GM20431 (cell line): Measurements from ENCODE around the gene MLEC.
"Not testable (repeated sequence)": the region's sequence is repeated elsewhere in the genome, so short reads cannot be mapped to it uniquely, and the experiment has no call there.

Experiments
- in situ Hi-C: fragments of 300-500 bp; cut with MseI, MboI; formaldehyde crosslinking; loops from one replicate; pipeline ENCODE4 v1.15.0; 2020; ENCODE audit warnings: low sequenced_read_pairs; ENCODE audit not compliant: unreplicated experiment

The MLEC gene

DNA sequence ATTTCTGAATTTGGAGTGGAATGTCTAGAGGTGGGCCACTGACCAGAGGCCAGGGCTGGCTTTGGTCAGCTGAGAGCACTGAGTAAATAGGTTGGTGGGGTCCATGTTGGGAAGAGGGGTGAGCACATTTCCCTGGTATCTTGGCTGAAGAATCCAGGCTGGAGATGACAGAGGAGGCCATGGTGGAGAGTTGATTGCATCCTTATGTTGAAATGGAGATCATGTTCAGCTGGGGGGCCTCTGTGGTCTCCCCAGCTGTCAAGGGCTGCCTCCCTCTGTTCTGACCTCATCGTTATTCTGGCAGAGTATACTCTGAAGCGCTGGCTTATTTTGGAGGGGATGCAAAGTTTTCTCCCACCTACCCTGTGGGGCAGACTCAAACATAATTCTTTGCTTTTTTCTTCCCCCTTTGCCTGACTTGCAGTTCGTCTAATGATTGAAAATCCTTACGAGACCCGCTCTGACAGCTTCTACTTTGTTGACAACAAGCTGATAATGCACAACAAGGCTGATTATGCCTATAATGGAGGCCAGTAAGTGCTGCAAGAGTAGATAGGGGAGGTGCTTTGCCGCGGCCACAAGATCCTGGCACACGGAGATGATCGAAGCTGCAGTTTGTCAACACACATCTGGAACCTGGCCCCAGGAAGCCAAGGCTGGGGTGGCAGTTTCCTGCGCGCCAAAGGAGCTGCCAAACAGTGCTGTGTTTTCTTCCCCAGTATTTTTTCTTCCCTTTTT lies 32.7 kb downstream of the MLEC start:
- in situ Hi-C loops = no loop called here

DNA sequence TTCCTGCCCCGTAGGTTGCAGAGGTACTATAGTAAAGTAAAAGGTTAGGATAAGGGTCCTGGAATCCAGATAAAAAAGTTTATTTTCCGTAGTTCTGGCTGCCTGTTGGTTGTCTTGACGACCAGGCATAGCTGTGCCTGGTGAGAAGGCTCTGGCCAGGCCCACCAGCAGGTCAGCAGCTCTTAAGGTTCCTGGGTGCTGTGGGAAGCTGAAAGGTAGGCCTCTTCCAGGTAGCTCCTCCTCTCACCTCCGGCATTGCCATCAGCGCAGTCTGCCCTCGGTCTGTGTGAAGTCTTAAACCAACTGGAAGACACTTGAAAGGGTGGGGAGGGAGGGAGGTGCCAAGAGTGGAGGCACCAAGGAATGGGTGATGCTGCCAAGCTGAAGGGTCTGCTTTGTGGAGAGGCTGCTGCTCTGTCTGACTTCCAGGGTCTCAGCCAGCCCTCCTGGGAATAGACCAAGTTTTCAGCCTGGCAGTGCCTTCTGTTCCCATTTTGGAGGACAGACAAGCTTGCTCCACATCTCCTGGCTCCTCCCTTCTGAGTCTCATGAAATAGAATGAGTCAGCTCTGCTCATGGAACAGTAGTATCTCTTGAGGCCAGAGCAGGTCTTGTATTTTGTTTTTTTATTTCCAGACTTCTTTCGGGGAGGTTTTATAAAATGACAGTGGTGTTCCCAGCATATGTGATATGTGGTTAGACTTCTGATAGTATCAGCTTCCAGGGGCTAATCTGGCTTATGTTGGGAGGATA lies 33.5 kb downstream of the MLEC start:
- in situ Hi-C loops = no loop called here

DNA sequence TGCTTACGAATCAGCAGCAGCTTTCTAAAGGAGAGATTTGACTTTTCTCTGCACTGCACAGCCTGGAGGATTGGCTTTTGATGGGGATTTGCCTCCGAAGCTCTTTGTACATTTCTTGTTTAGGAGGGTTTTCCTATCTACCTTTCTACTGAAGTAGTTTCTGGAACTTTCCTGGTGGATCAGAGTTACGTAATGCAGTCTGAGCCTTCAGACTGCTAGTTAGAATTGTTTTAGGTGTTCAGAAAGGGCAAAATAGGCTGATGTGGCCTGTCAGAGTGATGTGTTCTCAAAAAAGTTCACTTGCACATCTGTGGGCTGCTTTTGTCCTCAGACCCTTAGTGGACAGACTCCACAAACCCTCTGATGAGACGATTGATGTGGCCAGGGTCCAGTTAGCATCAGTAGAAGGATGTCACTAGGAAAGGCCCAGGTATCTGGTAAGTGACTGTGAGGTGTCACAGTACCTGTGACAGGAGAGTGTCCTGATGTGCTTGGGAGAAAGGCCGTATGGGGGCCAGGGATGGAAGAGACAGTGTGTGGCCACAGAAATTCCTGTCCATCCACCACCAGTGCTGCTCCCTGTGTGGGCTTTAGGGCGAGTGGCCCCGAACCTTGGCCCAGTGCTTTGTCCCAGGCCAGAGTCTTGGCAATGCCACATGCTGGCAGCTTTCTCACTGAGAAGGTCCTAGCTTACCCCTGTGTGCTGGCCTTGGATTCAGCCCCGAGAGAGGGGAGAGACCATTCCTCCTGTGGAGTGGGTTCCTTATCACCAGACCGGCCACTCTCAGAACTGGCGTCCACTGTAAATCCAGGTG lies 34.2 kb downstream of the MLEC start:
- in situ Hi-C loops = no loop called here

DNA sequence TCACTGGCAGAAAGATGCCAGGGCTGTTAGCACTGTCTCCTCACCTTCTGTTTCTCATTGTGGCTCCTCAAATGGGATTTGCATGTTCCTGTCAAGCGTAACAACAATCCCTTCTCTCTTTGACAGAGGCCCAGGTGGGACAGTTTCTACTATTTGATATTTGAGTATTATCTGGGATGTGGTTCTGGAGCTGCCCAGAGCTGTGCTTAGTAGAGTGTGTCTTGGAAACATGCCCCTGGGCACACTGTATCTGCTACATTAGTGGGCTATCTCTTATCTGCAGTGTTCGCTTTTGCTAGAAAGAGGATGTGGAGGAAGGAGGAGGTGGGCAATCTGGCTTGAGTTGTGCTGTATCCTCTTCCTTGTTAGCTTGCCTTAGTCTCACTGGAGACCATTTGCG lies 34.9 kb downstream of the MLEC start:
- in situ Hi-C loops = no loop called here

DNA sequence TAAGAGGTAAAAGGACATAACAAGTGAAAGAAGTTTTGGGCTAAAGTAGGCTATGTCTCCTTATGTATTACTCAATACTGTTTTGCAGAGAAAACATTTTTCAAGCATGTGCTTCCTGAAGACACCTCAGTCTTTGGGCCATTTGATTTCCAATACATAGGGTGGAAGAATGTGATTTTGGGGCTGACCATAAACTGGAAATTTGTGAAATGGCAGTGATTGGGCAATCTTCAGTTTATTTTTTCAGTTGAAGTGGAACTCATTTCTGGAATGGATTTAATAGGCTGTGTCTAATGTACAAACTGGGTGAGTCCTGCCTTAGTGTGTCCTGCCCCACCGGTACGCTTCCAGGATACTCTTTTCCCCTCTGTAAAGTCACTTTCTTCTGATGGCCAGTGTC lies 35.8 kb downstream of the MLEC start:
- in situ Hi-C loops = no loop called here

DNA sequence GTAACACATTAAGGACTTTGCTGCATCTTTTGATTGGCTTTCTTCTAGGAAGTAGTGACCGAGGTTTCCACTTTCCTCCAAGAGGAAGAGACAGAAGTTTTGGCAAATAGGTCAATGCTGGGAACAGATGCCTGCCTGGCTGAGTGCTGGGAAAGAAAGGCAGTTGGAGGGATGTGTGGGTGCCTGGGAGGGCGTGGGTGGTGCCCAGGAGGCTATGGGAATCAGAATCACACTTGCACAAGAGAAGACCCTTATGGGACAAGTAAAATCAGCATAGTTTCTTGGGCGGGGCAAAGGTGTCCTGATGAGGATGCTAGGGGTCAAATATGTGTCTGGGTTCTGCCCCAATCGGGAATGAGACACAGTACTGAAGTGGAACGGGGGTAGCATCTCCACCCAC lies 37.8 kb downstream of the MLEC start:
- in situ Hi-C loops = no loop called here

DNA sequence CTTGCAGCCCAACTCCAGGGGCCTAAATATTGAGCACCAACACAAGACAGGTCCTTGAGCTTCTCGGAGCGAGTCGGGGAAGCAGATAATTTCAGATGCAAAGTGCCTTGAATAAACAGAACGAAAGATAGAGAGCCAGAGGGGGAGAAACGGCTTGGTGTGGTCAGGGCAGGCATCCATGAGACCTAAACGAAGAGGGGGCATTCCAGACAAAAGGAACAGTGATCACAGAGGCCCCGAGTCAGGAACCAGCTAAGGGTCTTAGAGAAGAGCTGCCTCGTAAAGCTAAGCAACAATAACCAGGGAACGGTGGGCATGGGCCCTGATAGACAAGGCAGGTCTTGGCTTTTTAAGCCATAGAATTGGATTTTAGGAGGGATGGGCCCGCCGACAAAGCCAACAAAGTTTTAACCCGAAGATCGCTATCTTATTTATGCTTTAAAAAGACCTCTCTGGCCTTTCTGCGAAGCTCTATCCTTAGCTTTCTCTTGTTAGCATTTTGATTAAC lies 38.3 kb downstream of the MLEC start:
- in situ Hi-C loops = no loop called here

DNA sequence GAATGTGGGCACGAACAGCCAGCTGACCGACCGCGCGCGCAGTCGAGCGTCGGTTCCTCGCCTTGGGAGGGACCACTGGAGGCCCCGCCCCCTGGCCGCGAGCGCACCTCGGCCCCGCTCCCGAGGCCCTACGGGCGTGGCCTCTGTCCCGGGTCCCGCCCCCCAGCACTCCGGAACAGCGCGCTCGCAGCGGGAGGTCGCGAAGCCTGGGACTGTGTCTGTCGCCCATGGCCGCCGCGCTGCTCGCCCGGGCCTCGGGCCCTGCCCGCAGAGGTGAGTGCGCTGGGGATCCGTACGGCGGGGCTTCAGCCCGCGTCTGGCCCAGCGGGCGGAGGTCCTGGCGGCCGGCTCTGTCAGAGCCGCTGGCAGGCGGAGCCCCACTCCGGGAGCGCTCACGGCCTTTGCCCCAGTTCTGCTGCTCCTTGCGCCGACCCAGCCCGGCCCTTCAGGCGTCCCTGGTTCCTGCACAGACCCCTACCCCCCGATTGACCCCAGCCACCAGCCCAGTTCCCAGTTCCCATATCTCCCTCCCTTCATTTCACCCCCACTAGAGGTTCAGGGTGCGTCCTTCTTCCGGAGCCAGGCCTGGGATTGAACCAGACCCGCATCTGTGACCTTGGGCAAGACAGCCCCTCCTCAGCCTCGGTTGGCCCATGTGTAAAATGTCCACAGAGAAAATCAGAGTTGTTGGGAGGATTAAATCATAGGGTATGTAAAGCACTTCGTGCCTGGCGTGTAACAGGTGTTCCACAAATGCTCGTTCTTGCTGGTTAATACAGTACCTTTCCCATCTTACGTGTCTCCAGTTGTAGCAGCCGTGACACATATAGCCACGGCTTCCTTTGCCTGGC lies 38.9 kb downstream of the MLEC start, which contains the start of gene ACADS:
Gene ACADS, plus strand, starts transcription at position 168 of the 851 bp plus-strand sequence. Its CDS starts 60 bp downstream, at position 228.
- in situ Hi-C loops = no loop called here

DNA sequence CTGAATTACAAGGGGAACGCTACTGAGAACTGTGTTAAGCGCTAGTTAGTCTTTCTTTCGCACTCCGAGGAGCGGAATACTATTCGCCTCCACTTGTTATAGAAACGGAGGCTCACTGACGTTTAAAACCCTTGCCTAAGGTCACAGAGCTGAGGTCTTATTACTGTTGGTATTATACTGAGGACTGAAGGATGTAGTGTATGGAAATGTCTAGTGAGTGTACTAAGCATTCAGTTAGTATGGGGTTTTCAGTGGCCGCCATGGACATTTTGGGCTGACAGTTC lies 39.5 kb downstream of the MLEC start:
- in situ Hi-C loops = no loop called here

DNA sequence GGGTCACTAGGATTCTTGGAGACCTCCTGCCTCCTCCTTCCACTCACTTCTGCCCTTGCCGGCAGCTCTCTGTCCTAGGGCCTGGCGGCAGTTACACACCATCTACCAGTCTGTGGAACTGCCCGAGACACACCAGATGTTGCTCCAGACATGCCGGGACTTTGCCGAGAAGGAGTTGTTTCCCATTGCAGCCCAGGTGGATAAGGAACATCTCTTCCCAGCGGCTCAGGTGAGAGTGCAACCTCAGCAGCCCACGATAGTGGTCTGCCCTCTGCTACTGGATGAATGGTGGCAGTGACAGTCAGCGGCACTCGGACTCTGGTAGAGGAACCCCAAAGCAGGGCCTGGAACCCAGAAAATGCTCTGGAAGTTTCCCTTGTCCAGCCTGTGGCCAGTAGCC lies 40.0 kb downstream of the MLEC start:
- in situ Hi-C loops = no loop called here

DNA sequence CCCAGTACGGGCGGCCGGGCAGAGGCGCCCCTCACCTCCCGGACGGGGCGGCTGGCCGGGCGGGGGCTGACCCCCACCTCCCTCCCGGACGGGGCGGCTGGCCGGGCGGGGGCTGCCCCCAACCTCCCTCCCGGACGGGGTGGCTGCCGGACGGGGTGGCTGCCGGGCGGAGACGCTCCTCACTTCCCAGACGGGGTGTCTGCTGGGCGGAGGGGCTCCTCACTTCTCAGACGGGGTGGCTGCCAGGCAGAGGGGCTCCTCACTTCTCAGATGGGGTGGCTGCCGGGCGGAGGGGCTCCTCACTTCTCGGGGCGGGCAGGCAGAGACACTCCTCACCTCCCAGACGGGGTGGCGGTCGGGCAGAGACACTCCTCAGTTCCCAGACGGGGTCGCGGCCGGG lies 45.2 kb downstream of the MLEC start:
- in situ Hi-C loops = not testable (repeated sequence)

DNA sequence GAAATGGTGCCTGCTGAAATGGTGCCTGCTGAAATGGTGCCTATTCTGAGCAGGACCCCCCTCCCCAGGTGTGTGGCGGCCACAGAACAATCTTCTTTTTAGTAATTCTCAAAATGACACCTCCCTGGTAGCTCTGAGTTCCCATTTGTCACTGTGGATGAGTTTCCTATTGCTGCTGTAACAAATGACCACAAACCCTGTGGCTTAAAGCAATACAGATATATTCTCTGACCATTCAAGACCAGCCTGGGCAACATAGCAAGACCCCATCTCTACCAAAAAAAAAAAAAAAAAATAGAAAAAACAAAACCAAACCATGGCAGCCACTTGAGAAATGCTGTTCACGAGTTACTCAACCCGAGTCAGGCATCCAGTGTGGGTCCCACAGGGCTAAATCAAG lies 46.6 kb downstream of the MLEC start:
- in situ Hi-C loops = no loop called here

DNA sequence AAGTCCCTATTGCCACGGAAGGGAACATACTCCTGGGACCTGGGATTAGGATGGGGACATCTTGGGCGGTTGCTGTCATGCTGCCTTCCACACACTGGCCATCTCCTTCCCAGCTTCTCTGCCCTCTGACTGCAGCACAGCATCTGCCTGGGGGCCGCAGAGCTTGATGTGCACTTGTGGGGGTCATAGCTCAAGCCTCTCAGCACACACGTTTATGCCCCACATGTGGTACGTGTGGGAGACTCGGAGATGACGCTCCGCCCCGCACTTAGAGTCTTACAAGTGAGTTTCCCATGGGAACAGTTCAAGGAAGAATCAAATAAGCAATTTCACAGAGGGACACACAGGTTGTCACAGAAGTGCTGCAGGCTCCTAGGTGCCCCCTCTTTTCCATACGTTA lies 47.3 kb downstream of the MLEC start:
- in situ Hi-C loops = no loop called here

DNA sequence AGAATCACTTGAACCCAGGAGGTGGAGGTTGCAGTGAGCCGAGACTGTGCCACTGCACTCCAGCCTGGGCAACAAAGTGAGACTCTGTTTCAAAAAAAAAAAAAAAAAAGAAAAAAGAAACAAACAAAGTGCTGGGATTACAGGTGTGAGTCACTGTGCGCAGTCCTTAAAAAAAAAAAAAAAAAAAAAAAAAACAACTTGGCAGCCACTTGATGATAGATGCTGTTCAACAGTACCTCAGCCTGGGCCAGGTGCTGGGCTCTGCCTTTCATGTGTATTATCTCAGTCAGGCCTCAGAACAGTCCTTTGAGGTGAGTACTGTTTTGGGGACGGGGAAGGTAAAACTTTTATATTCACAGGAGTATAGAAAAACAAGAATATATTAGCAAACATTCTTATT lies 48.2 kb downstream of the MLEC start:
- in situ Hi-C loops = no loop called here

DNA sequence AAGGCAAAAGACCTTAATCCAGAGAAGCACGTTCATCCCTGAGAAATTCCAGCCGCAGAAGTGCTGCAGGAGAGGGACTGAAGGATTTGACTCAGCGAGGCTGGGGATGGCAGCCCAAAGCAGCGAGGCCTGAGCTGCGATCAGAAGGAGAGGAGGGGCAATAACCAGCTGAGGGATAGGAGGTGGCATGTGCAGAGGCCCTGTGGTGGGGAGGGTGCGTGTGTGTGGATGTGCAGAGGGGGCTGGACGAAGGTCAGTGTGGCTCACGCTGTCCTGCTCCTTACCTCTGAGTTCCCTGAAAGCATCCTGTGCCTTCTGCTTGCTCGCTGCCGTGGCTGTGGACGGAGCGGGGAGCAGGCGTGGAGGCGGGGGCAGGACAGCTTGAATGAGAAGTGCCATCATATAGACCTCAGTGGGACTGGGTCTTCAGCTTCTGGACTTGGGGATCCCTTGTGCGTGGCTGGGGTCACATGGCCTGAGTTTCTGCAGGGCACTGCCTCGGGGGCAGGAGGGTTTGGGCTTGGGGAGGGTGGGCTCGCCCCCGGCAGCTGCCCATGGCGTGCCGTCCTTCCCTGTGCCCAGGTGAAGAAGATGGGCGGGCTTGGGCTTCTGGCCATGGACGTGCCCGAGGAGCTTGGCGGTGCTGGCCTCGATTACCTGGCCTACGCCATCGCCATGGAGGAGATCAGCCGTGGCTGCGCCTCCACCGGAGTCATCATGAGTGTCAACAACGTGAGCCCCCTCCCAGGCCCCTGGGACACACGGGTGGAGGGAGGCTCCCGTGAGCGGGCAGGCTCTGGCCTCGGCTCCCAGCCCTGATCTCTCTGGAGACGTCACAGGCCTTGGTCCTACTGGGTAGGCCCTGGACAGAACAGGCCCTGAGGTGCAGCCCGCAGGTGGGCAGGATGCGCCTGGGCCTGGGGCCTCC lies 49.7 kb downstream of the MLEC start:
- in situ Hi-C loops = no loop called here

DNA sequence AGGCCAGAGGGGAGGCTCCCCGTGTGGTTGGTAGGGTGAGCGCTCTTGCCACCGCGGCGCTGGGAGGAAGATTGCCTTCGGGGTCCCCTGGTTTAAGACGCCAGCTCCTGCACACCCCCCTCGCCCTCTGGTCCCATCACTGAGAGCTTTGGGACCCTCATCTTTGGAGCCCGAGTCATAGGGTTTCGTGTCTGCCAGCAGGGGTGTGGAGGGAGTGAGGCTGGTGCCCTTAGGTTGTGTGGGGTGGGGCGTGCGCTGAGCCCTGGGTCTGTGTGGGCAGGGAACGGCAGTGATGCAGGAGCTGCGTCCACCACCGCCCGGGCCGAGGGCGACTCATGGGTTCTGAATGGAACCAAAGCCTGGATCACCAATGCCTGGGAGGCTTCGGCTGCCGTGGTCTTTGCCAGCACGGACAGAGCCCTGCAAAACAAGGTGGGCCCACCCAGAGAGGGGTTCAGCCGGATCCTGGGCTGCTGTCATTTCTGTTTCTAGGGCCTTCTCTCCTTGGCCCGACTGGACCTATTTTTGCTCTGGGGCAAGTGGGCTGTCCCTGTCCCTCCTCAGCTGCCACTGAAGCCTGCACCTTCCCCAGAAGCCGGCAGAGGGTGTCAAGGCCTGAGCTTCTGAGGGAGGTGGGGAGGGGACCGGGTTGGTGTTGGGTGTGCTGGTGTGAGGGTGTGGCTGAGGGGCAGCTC lies 50.8 kb downstream of the MLEC start:
- in situ Hi-C loops = no loop called here

DNA sequence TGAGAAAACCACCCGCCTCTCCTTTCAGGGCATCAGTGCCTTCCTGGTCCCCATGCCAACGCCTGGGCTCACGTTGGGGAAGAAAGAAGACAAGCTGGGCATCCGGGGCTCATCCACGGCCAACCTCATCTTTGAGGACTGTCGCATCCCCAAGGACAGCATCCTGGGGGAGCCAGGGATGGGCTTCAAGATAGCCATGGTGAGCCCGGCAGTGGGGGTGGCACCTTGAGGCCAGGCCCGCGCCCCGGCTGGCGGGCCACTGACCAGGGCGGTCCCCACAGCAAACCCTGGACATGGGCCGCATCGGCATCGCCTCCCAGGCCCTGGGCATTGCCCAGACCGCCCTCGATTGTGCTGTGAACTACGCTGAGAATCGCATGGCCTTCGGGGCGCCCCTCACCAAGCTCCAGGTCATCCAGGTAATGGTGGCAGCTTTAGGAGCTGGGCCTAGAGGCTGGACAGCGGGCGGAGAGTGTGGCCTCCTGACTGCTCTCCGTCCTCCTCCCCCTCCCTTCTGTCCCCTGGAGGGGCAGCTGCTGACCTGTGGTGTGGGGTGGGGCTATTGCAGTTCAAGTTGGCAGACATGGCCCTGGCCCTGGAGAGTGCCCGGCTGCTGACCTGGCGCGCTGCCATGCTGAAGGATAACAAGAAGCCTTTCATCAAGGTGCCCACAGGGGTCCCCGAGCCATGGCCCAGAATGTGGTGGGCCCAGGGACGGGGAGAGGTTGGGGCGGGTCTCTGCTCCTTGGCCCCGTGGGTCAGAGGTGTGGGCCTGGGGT lies 51.5 kb downstream of the MLEC start:
- in situ Hi-C loops = no loop called here
